ENCODE data around the gene AADACL3.

GRCh38 chr1:12775443-12775842, 59.5 kb downstream of the AADACL3 start:
- TF ChIP-seq CTCF (conservative IDR thresholded peaks at IDR 0.05; ENCODE audit: low read length) (no peak), EZH2phosphoT487 (IDR thresholded peaks at IDR 0.05; ENCODE audit: borderline replicate concordance) (no peak)
